ENCODE results near the gene ST6GALNAC3. TPM values are rescaled to one million over a fixed set of nuclear protein-coding genes. Genes with fewer than 3 reads are reported as not detected.

Gene ST6GALNAC3
- total RNA-seq, 1 experiment from 2014 or later, result 2.2 TPM

- no peak for ATAC-seq
- intact Hi-C loops (cut with micrococcal nuclease), result no loop called here
- Histone ChIP-seq H3K9me3 (ENCODE audit: control insufficient read depth in 1 of 2, insufficient read depth in 1 of 2, low read depth in 1 of 2, low read length in 2 of 2) (no peaks in the 10 kb centered on the region), H3K79me2 (ENCODE audit: insufficient read depth, low read length) (no peaks in the 10 kb centered on the region), H3K4me3 (replicated peaks in 1 of 2; ENCODE audit: low read depth in 1 of 2, low read length in 2 of 2) (no peak overlapping the region), H3K9ac (ENCODE audit: low read length) (no peak overlapping the region), H2AFZ (ENCODE audit: low read depth, low read length, poor library complexity, severe bottlenecking) (no peak overlapping the region), H3K4me1 (ENCODE audit: control insufficient read depth in 1 of 2, insufficient read depth in 2 of 2, low read length in 2 of 2) (no peaks in the 10 kb centered on the region), H3K27me3 (ENCODE audit: insufficient read depth, low read length) (0 out of 2 replicates have a peak, but pooled peaks cover 3% of the 10 kb centered on the region), H3K36me3 (ENCODE audit: control insufficient read depth in 1 of 2, insufficient read depth in 2 of 2, low read length in 2 of 2) (no peaks in the 10 kb centered on the region), H3K27ac (ENCODE audit: low read depth, low read length) (no peak overlapping the region), H3K9me2 (ENCODE audit: insufficient read depth) (no peaks in the 10 kb centered on the region), H4K20me1 (ENCODE audit: insufficient read depth) (no peaks in the 10 kb centered on the region), H3K4me2 (ENCODE audit: low read length) (no peak overlapping the region)
- ChIA-PET RAD21 (ENCODE audit: low non-redundant PET in 1 of 2, low total read pairs in 2 of 2, uncharacterized antibody in 2 of 2, unreplicated experiment in 2 of 2) (no interaction called here), CTCF (no interaction called here), POLR2A (no interaction called here)
- TF ChIP-seq ZFX (IDR thresholded peaks at IDR 0.05) (no peak), POLR2A (IDR thresholded peaks at IDR 0.05; ENCODE audit: borderline replicate concordance, extremely low read depth, insufficient read depth, insufficient read length) (no peak), RAD21 (IDR thresholded peaks at IDR 0.05; ENCODE audit: low read depth) (no peak), REST (IDR thresholded peaks at IDR 0.05; ENCODE audit: low read depth) (no peak), TCF7L2 (IDR thresholded peaks at IDR 0.05; ENCODE audit: borderline replicate concordance, extremely low read depth, insufficient read depth, insufficient read length) (no peak), EGR1 (IDR thresholded peaks at IDR 0.05; ENCODE audit: low read depth) (no peak), CBX3 (IDR thresholded peaks at IDR 0.05; ENCODE audit: low read depth) (no peak), ZBTB33 (IDR thresholded peaks at IDR 0.05; ENCODE audit: extremely low read depth, insufficient replicate concordance, low read length) (no peak), MAX (IDR thresholded peaks at IDR 0.05) (no peak), ZNF274 (IDR thresholded peaks at IDR 0.05; ENCODE audit: low read depth, low read length) (no peak), EZH2phosphoT487 (IDR thresholded peaks at IDR 0.05; ENCODE audit: borderline replicate concordance) (no peak), POLR2AphosphoS5 (IDR thresholded peaks at IDR 0.05; ENCODE audit: low read depth, low read length) (no peak), SIN3A (IDR thresholded peaks at IDR 0.05; ENCODE audit: low read depth) (no peak), ELF1 (IDR thresholded peaks at IDR 0.05; ENCODE audit: borderline replicate concordance, low read depth) (no peak), EZH2 (IDR thresholded peaks at IDR 0.05) (no peak), SRF (IDR thresholded peaks at IDR 0.05; ENCODE audit: low read depth) (no peak), FOSL1 (IDR thresholded peaks at IDR 0.05; ENCODE audit: low read depth) (no peak)
- DNase-seq (ENCODE audit: low read depth, low spot score), result no peak
- no TSS peak for BruUV-seq (replicated peaks)
These were observed 503.1 kb downstream of the ST6GALNAC3 start for GRCh38 chr1:76577525-76578185.

Data from HCT116 (cell line).